ENCODE results near the gene VSTM2B.
A peak's percentile ranks its signal among the peaks of the same experiment; 100 is the strongest.

Gene VSTM2B

DNA sequence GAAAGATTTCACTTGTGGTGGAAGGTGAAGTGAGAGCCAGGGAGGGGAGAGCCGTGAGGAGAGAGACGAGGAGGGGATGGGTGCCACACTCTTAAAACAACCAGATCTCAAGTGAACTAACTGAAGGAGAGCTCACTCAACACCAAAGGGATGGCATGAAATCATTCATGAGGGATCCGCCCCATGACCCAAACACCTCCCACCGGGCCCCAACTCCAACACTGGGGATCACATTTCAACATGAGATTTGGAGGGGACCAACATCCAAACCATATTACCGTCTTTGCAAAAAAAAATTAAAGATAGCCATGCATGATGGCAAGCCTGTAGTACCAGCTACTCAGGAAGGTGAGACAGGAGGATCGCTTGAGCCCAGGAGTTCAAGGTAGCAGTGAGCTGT is 45.4 kb downstream of the VSTM2B start:
- DNase-seq, result no peak

- DNase-seq, result no peak
These were observed 47.7 kb downstream of the VSTM2B start for GRCh38 chr19:29573486-29573885.

- DNase-seq, result no peak
These were observed 48.7 kb downstream of the VSTM2B start for GRCh38 chr19:29574510-29574909.

DNA sequence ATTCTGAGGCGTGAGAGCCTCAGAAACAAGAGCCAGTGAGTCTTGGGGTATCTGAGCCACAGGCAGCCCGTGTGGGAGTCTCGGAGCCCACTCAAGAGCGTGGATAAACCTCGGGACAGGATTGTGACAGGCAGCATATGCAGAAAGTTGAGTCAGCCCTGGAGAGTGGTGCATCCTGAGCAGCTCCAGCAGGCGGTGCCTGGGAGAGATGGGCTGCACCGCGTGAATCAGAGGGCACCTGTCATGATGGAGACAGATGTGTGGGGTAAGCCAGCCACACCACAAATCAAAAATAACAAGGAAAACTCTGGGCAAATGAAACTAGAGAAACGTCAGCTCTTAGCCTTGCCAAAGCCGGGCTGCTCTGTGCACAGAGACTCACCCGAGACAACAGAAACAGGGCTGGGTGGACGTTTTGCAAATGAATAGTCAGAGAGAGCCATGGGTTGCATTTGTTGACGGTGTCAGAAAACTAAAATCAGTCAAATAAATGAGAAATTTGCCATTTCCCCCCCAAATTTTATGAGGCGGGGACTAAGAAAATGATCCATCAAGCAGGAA is 50.3 kb downstream of the VSTM2B start:
- no peak for DNase-seq

DNA sequence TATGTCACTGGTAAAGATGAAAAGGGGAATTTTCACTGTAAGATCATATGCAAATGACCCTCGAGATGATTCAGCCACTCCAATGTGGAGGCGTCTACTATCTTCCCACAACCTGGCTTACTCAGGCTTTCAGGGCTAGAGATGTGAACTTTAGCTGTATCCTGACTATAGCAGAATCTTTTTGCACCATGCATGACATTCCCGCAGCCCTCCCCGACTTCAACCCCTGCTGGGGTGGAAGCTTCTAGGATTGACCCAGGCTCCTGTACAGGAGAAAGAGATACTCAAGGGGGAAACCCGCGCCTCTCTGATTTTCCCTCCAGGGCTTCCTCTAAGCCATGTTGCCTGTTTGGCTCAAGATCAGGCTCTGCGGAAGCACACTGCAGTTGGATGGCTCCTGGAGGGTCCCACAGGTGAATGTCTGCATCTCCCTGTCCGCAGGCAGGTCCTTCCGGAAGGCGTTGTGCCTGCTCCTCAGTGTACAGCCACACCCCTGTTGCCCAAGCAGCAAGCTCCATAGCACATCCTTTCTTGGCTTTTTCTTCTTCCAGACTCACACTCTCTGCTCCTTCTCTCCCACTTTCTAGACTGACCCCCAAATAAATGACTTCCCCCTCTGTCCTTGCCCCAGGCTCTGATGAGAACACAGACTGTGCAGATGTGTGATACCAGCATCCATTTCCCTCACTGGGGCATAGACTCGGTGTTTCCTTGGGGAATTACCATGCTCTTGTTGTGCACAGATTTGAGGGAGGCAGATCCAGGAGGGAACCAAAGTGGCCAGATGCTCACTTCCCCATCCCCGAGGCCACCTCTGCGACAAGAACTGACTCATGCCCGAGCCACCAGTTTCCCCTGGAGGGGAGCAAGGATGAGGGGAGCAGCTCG is 51.2 kb downstream of the VSTM2B start:
- DNase-seq, result no peak

GRCh38 chr19:29577649-29577963 is 51.8 kb downstream of the VSTM2B start:
- no peak for DNase-seq

DNA sequence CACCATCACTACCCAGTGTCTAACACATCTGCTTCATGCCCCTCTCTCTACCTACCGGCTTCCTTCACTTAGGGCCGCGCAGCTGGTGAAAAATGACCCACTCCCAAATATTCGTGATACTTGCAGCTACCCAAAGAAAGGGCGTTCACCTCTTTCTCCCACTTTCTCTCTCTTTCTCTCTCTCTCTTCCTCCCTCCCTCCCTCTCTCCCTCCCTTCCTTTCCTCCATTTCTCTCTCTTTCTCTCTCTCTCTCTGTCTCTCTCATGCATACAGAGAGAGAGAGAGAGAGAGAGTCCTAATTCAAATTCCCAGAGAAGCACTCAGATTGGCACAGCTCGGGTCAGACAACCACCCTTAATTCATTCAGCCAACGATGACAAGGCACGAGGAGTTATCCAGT is 52.6 kb downstream of the VSTM2B start:
- no peak for DNase-seq

GRCh38 chr19:29579308-29579910 is 53.6 kb downstream of the VSTM2B start:
- DNase-seq, result no peak

- no peak for DNase-seq
These were observed 55.6 kb downstream of the VSTM2B start for GRCh38 chr19:29581398-29581797.

- no peak for DNase-seq
These were observed 57.6 kb downstream of the VSTM2B start for GRCh38 chr19:29583196-29583999.

GRCh38 chr19:29586401-29586800 is 60.6 kb downstream of the VSTM2B start:
- DNase-seq, result no peak

DNA sequence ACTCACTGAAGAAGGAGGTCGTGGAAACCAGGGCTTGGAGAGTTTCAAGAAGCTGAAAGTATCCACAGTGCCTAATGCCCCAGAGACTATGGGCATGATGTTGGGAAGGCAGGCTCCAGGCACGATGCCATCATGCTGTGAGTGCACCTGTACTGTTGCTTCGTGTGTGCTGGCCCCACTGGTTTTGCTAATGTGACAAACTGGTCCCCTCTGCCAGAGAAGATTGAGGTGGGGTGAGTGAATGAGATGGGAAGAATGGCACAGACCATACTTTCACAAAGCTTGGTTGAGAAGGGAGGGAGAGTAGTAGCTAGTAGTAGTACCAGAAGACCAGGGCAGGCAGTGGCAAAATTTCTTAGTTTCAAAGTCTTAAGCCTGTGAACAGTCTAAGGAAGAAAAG is 61.3 kb downstream of the VSTM2B start:
- no peak for DNase-seq

DNA sequence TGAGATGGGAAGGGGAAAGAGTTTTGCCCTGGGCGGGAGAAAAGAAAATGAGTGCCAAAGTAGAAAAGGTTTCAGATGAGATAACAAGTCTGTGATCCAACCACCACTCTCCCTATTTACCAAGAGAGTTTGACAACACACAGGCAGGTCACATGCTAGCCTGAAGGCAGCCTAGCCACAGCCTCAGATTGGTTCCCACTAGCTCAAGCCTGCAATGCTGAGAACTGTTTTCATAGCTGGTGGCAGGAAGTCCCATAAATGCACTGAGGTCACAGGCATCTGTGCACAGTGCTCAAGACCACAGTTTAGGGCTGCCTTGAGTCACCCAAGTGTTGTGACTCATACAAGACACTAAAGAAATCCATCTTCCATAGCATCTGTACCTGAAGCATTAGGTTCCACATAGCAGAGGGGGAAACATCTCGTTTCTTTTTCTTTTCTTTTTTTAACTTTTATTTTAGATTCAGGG is 61.8 kb downstream of the VSTM2B start:
- DNase-seq, result no peak

GRCh38 chr19:29588095-29588494 is 62.3 kb downstream of the VSTM2B start:
- DNase-seq, result no peak

GRCh38 chr19:29590278-29590677 is 64.5 kb downstream of the VSTM2B start:
- DNase-seq, result no peak

GRCh38 chr19:29591670-29592069 is 65.9 kb downstream of the VSTM2B start:
- DNase-seq, result no peak

- no peak for DNase-seq
These were observed 68.1 kb downstream of the VSTM2B start for GRCh38 chr19:29593869-29594268.

- DNase-seq, result peak; percentile 26
These were observed 70.4 kb downstream of the VSTM2B start for GRCh38 chr19:29596080-29596727.

- DNase-seq, result peak; percentile 19
These were observed 71.2 kb downstream of the VSTM2B start for GRCh38 chr19:29596885-29597525.

- DNase-seq, result no peak
These were observed 72.2 kb downstream of the VSTM2B start for GRCh38 chr19:29598036-29598435.

DNA sequence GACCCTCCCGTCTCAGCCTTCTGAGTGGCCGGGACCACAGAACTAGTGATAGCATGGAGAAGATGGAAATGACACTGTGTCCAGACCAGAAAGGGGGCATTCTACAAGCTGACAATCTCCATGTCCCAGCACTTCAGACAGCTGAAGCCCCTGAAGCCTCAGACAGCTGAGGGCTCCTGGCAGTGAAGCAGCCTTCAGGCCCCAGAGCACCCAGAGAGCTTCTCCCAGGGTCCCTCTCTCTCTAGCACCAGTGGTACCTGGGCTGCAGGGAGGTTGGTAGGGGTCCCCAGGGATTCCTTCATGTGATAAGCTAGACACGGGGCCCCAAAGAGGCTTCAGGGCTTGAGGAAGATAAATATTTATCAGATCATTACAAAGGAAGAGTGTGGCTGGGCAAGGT is 72.7 kb downstream of the VSTM2B start:
- DNase-seq, result no peak

DNA sequence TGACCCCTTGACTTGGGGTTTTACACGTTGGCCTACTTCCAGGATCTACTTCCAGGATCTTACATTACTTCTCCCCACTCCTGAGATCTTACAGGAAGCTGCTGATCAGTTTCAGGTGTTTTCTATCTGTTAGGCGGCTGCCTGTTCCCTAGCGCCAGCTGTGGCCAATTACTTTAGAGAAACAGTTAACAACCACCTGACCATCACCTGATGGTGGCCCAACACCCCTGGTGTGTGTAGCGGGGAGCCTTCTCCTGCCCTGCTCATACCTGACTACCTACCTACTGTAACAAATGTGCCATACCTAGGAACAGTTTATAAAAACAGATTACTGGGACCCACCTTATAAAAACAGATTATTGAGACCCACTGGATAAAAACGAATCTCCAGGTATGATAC is 77.5 kb downstream of the VSTM2B start:
- no peak for DNase-seq
